Stimulated activated CD8-positive, alpha-beta memory T cell treated with anti-CD3 and anti-CD28 coated beads, Interleukin-7, amount 100 ng/mL, for 24 hours (primary cell): ENCODE data around the gene MDC1.
"Not testable (repeated sequence)": the region's sequence is repeated elsewhere in the genome, so short reads cannot be mapped to it uniquely, and the experiment has no call there.

Experiments used
- DNase-seq: peaks from one replicate; pipeline ENCODE4 v3.0.0-alpha.2; 2020; ENCODE audit warnings: low read depth

MDC1 gene

DNA sequence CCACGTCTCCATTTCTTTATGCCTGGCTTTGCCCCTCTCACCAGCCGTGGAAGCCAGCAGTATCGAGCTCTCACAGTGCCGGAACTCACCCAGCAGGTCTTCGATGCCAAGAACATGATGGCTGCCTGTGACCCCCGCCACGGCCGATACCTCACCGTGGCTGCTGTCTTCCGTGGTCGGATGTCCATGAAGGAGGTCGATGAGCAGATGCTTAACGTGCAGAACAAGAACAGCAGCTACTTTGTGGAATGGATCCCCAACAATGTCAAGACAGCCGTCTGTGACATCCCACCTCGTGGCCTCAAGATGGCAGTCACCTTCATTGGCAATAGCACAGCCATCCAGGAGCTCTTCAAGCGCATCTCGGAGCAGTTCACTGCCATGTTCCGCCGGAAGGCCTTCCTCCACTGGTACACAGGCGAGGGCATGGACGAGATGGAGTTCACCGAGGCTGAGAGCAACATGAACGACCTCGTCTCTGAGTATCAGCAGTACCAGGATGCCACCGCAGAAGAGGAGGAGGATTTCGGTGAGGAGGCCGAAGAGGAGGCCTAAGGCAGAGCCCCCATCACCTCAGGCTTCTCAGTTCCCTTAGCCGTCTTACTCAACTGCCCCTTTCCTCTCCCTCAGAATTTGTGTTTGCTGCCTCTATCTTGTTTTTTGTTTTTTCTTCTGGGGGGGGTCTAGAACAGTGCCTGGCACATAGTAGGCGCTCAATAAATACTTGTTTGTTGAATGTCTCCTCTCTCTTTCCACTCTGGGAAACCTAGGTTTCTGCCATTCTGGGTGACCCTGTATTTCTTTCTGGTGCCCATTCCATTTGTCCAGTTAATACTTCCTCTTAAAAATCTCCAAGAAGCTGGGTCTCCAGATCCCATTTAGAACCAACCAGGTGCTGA lies 7.0 kb upstream of the MDC1 start:
- DNase-seq: not testable (repeated sequence)

DNA sequence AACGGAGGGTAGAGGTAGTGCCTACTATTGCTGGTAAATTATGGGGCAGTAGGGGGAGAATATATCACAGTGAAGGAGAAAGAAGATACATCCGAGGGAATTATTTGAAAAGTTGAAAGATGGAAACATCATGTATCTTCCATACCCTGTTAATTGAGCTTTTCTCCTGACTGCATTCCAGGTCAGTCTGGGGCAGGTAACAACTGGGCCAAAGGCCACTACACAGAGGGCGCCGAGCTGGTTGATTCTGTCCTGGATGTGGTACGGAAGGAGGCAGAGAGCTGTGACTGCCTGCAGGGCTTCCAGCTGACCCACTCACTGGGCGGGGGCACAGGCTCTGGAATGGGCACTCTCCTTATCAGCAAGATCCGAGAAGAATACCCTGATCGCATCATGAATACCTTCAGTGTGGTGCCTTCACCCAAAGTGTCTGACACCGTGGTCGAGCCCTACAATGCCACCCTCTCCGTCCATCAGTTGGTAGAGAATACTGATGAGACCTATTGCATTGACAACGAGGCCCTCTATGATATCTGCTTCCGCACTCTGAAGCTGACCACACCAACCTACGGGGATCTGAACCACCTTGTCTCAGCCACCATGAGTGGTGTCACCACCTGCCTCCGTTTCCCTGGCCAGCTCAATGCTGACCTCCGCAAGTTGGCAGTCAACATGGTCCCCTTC lies 6.2 kb upstream of the MDC1 start:
- not testable (repeated sequence) for DNase-seq

DNA sequence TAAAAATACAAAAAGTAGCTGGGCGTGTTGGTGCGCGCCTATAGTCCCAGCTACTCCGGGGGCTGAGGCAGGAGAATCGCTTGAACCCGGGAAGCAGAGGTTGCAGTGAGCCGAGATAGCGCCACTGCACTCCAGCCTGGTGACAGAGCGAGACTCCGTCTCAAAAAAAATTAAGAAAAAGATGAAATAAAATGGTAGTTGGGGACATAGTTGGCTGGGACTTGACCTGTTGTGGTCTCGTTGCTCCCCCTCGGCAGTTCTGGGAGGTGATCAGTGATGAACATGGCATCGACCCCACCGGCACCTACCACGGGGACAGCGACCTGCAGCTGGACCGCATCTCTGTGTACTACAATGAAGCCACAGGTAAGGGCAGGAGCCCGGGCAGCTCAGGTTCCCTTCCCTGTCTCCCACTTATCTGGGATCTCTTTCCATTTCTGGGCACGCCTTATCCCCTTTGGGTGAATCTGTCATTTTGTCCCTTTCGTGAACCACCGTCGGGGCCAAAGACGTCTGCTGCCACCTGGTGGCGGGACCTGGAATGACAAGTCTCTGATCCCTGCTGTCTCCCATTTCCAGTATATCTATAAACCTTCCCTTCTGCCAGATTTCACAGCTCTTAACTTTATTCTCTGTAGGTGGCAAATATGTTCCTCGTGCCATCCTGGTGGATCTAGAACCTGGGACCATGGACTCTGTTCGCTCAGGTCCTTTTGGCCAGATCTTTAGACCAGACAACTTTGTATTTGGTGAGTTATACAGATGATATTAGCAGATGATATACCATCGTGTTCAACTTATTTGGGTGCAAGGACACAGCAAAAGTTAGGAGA lies 5.4 kb upstream of the MDC1 start:
- peak; percentile 74 for DNase-seq

DNA sequence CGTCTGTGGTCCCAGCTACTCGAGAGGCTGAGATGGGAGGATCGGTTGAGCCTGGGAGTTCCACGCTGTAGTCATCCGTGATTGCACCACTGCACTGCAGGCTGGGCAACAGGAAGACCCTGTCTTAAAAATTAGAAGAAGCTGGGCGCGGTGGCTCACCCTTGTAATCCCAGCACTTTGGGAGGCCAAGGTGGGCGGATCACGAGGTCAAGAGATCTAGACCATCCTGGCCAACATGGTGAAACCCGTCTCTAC lies 4.9 kb upstream of the MDC1 start:
- not testable (repeated sequence) for DNase-seq

DNA sequence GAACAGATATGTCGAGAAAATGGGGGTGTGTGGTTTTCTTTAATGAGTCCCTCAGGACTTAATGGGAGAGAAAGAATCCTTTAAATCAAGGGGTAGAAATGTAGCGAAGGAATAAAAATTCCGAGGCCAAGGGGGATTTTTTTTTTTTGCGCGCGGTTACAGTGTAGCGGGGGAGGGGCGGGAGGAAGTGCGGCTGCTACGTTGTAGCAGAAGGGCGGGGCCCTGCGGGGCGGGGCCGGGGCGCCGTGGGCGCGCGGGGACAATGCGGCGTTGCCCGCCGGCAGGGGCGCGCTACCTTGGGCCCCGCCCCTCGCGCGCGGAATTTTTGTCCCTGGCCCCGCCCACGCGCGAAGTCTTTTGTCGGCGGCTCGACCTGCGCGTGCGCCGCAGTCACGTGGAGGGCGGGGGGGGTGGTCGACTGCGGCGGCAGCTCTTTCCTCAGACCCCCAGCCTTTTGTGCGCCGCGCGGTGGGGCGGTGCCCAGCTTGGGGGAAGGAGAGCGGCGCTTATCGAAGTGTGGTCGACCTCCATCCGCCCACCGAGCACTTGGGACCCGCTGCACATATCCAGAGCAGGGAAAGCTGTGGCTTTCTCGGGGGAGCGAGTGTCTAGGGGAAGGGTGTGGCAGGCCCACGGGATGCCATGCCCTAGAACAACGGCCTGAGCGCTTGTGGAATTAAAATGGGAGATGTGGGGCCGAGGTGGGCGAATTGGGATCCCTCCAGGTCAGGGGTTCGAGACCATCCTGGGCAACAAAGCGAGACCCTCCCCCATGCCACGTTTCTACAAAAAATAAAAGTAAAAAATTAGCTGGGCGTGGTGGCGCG lies 4.3 kb upstream of the MDC1 start:
- DNase-seq: peak; percentile 89

DNA sequence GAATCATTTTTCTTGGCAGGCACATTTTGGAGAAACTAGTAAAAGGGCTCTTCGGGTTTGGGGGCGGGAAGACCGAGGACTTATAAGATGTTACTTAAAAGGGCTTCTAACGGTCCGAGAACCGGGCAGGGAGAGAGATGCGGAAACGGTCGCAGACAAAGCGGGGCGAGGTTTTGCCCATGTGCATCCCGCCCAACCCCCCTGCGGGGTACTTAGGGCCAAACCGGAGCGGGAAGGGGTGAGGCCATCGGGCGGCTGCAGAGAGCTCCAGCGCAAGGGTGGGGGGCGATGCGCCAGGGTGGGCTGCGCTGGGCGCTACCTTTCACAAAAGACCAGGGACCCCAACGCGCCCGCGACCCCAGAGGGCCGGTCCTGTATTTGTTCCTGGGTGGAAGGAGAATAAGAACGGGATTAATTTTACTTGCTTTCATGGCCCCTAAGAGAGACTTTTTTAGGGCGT lies 3.7 kb upstream of the MDC1 start:
- DNase-seq: no peak

DNA sequence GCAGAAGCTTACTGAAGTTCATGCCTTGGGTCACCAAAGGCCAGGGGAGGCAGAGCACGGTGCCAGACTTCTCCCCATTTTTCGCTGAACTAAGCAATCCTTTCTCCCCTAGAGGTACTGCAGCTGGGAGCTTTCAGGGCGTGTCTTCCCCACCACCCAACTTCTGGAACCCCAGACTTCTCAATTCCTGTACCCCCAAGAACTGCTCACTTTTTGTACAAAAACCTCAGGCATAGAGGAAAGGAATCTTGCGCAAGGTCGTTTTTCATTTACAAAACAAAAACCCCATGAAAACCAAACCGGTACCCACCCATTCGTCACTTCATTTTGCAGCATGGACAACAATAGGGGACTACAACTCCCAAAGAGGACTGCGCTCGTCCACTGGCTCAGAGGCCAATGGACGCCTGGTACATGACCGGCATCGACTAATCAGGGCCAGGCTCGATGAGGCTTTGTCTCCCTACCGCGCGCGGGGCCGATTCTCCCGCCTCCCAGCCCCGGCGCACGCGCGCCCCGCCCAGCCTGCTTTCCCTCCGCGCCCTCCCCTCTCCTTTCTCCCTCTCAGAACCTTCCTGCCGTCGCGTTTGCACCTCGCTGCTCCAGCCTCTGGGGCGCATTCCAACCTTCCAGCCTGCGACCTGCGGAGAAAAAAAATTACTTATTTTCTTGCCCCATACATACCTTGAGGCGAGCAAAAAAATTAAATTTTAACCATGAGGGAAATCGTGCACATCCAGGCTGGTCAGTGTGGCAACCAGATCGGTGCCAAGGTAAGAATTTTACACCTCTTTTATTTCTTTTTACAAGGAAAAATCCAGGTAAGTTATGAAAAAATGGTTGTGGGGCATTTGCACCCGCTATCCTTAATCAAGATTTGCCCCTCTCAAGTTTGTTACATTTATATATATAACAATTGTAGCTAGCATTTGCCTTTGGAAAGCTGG lies 3.0 kb upstream of the MDC1 start, which contains the start of gene TUBB:
Gene TUBB, plus strand, starts transcription at position 562 of the 947 bp plus-strand sequence. Its CDS starts 155 bp downstream, at position 717.
- DNase-seq: peak; percentile 82

DNA sequence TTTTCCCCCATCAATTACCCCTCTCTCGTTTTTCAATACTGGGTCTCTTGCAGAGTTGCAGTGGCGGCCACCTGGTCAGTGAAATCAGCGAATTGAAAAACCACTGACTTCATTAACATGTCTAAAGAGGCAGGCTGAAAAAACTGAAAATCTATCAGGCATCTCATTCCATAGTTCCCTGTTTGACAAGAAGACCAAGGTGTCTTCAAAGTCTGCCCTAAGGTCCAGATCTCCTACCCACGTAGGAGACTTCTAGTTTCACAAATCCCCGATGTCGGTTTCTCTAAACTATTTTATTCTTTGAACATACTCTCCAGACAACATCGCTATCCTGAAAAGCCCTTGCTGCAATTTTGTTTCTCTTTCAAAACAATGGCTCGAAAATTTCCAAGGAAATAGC lies 2.3 kb upstream of the MDC1 start:
- DNase-seq: no peak

DNA sequence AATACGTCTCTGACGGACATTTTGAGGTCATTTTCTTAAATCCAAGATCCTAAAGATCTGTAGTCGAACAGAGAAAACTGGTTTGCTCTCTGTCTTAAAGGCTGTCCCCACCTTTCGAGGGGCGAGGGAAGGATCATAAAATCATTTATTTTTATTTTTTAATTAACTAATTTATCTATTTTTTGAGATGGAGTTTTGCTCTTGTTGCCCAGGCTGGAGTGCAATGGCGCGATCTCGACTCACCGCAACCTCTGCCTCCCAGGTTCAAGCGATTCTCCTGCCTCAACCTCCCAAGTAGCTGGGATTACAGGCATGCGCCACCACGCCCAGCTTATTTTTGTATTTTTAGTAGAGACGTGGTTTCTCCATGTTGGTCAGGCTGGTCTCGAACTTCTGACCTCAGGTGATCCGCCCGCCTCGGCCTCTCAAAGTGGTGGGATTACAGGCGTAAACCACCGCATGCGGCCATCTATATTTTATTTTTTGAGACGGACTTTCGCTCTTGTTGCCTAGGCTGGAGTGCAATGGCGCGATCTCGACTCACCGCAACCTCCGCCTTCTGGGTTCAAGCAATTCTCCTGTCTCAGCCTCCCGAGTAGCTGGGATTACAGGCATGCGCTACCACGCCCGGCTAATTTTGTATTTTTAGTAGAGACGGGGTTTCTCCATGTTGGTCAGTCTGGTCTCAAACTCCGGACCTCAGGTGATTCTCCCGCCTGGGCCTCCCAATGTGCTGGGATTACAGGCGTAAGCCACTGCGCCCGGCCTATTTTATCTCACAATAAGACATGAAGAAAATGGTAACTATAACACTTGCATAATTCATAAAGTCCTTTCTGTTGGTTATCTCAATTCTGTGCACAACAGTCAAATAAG lies 1.0 kb upstream of the MDC1 start:
- not testable (repeated sequence) for DNase-seq

DNA sequence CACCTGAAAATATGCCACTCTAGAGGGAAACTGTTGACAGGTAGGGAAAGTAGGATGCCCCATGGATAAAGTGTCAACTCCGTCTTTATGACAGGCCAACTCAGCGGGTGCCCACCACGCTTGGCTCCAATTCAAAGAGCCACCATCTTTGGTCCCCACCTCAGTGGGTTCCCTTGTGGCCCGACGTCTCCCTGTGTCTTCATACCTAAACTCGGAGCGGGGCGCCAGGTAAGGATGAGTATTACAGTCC lies 277 bp downstream of the MDC1 start:
- no peak for DNase-seq

DNA sequence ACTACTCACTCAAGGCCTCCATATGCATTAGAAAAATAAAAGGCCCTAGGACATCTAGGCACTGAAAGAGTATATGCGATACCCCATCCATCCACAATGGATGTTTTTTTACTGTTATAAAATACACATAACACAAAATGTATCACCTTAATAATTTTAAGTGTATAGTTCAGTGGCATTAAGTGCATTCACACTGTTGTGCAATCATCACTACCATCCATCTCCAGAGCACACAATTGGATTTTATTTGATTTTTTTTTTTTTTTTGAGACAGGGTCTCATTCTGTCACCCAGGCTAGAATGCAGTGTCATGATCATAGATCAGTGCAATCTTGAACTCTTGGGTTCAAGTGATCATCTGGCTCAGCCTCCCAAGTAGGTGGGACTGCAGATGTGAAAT lies 2.8 kb downstream of the MDC1 start:
- no peak for DNase-seq

DNA sequence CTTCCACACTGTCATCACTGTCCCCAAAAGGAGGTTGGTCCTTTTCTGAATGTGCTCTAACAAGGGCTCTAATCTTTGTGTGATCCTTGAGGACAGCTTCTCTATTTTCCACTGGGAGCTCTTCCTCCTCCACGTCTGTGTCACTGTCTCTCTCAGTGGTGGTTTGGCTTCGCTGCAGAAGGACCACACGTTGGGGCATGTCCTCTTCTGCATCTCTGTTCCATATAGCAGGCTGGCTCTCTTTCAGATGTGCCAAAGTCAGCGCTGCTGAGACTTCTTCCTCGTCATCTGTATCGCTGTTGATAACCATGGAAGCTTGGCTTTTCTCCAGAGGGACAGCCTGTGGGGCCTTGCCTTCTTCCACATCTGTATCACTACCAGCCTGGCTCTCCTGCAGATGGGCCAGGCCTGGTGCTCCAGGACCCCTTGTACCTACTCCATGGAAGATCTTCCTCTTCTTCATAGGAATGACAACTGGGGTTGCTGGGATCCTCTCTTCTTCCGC lies 4.6 kb downstream of the MDC1 start:
- no peak for DNase-seq

DNA sequence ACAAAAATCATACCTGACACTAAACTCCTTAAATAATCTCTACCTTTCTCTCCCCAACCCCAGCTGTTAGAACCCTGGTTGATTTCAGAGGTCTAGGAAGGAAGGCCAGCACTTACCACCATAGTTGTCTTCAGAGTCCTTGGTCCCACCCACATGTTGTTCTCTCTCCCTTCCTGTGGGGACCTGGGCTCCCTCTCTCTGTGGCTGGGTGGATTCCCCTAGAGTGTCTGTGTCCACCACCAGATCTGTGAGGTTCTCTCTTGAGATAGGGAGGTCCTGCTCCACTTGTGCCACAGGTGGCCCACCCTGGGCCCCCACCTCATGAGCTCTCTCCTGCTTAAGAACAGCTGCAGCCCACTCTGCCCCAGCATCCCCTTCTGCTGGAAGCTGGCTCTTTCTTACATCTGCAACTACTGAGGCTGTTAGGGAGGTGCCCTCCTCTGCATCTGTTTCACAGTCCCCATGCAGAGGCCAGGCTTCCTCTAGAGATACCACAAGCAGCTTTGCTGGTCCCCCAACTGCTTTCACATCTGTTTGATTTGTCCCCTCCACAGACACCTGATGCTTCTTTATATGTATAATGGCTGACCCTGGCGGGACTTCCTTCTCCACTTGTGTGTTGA lies 5.2 kb downstream of the MDC1 start:
- DNase-seq: no peak

DNA sequence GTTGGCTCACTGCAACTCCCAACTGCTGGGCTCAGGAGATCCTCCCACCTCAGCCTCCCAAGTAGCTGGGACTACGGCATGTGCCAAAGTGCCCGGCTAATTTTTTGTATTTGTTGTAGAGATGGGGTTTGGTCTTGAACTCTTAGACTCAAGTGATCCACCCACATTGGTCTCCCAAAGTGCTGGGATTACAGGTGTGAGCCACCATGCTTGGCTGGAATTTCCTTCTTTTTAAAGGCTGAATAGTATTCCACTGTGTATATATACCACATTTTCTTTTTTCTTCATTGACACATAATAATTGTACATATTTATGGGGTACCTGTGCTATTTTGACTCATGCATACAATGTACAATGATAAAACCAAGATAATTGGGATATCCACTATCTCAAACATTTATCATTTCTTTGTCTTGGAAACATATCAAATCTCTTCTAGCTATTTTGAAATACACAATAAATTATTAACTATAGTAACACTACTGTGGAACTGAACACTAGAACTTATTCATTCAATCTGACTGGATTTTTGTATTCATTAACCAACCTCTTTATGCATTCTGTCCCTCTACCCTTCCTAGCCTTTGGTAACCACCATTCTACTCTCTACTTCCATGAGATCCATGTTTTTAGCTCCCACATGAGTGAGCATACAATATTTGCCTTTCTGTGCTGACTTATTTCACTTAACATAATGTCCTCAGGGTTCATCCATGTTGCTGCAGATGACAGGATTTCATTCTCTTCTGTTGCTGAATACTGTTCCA lies 7.8 kb downstream of the MDC1 start:
- no peak for DNase-seq

DNA sequence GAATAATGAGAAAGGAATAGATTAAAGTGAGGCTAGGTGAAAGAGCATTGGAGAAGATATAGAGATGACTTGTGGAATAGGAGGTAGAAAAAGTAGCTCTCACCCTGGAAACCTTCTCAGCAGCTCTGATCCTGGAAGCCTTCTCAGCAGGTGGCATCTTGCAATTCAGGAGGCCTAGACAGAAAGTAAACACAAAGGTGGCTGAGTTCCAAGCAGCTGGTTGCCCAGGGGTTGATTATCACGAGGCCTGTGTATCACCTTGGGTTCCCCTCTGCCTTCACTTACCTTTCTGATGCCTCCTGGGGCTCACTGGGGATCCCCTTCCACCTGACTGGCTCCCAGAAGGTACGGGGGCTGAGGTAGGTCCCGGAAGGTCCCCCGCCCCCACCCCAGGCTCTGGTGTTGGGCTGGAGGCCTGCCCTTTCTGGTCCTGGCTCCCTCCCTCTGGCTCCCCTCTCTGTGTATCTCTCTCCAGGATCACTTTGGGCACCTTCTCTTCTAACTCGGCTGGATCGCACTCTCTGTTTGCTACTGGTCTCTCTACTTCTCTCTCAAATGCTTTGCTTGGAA lies 9.7 kb downstream of the MDC1 start:
- no peak for DNase-seq

DNA sequence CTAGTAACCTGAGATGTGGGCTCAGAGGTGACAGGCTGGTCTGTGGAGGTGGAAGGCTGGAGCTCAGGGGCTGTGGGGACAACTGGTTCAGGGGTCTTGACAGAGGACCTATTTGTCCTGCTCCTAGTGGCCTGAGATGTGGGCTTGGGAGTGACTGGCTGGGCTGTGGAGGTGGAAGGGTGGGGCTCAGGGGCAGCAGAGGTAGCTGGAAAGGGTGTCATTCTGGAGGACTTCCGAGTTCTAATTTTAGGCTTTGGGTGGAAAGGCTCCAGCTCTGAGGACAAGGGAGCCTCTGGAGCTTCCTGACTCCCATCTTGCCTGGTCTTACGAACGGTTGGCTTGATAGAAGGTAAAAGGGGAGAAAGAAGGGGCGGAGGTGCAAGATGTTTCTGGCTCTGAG lies 11.5 kb downstream of the MDC1 start:
- no peak for DNase-seq

DNA sequence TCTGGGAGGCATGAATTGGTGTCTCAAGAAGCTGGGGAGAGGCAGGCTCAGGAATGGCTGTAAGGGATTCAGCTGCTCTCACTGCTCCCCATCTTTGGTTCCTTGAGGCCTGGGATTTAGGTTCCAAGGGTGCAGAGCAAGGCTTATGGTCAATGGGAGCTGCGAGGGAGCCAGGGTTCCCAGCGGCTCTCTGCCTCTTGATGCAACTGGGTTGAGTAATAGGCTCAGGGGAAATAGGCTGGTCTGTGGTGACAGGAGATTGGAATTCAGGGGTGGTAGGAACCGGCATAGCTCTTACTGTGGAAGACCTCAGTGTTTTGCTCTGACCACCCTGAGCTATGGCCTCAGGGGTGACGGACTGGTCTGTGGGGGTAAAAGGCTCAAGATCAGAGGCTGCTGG lies 13.3 kb downstream of the MDC1 start:
- DNase-seq: no peak

DNA sequence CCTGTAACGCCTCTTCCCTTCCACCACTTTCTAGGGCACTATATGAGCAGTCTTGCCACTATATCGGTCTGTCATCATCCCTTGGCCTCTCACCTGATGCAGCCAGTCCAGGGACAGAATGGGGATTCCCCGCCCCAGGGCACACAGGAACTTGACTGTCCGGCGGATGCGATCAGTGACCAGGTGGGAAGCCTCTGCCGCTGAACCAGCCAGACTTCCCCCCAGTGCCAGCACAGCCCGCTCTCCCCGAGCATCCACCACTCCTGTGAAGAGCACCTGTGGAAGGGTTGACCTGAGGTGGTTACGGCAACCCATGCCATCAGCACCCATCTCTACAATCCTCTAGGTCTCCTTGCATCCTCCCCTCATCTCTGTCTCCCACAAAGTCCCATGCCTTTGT lies 14.1 kb downstream of the MDC1 start:
- DNase-seq: no peak
